H1 (cell line): ENCODE results near the gene CAV3. TPM values are rescaled to one million over a fixed set of nuclear protein-coding genes. Genes with fewer than 3 reads are reported as not detected.

ENCODE experiments used
- polyA plus RNA-seq, 7 experiments: library from polyadenylated mRNA; depleted of rRNA in 3 of 7; stranded (reverse) in 5 of 7; unstranded in 2 of 7; fragments of >200 nt in 5 of 7; fragments of 200-250 nt in 2 of 7; gene quantifications; 1 replicate in 5 of 7; 2 replicates in 1 of 7; 4 replicates in 1 of 7; pipeline versions ENCODE4 v1.2.1 to v1.2.3, GENCODE V29; 2011 to 2013; ENCODE audit warnings: missing spikeins in 2 of 7, mixed read lengths in 2 of 7
- total RNA-seq: library from RNA; stranded (reverse); fragmentation: NEBNext Ultra II Directional; extraction: Animal tissue kit (Norgen Biotek cat#: 25700); gene quantifications from 2 replicates; pipeline ENCODE4 v1.2.1, GENCODE V29; 2021

CAV3 gene
- total and polyA plus RNA-seq, 2 of the 8 experiments (the other 6 are each of a cell fraction or from before 2014, with no cell fraction given), result not detected

Other genes starting within 250 kb of the CAV3 start
- gene LMCD1, start 232.0 kb upstream of the CAV3 start, total RNA-seq, result 26.5 and 30.1 TPM in 2 replicates
- 12.3 and 20.2 TPM in 2 replicates for gene LMCD1, start 232.0 kb upstream of the CAV3 start, polyA plus RNA-seq (2011; rRNA removed)
- gene SSUH2, start 89.0 kb upstream of the CAV3 start, total RNA-seq, result 0.69 and 0.73 TPM in 2 replicates
- gene SSUH2, start 89.0 kb upstream of the CAV3 start, polyA plus RNA-seq (2011; rRNA removed), result 0.41 and 0.62 TPM in 2 replicates
- 2.2 and 2.3 TPM in 2 replicates for gene OXTR, start 35.8 kb downstream of the CAV3 start, total RNA-seq
- 0.77 and 0.91 TPM in 2 replicates for gene OXTR, start 35.8 kb downstream of the CAV3 start, polyA plus RNA-seq (2011; rRNA removed)
- 23.0 and 23.2 TPM in 2 replicates for gene RAD18, start 229.7 kb downstream of the CAV3 start, total RNA-seq
- gene RAD18, start 229.7 kb downstream of the CAV3 start, polyA plus RNA-seq (2011; rRNA removed), result 13.0 and 22.7 TPM in 2 replicates